ENCODE measurements around the gene CELF2.
A peak's percentile ranks its signal among the peaks of the same experiment; 100 is the strongest.
"Not testable (repeated sequence)": the region's sequence is repeated elsewhere in the genome, so short reads cannot be mapped to it uniquely, and the experiment has no call there.

The CELF2 gene

GRCh38 chr10:11017570-11018431, at the start of gene CELF2:
CELF2 (plus strand) TSS chr10:11017872; CDS start chr10:11018090, 218 bp downstream.
- DNase-seq = peak; percentile 29

DNA sequence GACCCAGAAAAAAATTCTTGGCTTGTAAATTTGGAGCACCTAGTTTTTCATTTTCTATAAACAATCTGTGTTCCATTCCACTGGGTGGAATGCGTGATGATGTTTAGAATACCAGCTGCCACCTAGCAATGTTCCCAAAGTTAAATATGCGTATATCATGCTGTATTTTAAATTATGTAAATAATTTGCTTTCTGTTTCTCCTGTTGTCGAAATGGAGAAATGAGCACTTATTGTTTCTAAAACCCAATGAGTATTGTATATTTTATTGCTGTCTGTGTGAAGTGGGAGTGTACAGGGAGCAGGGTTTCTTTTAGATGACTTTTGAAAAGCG, 49.4 kb upstream of the CELF2 start:
- DNase-seq = no peak

- no peak for DNase-seq
Measured at GRCh38 chr10:10973310-10973709, 44.4 kb upstream of the CELF2 start.

- no peak for DNase-seq
Measured at GRCh38 chr10:10975647-10976046, 42.0 kb upstream of the CELF2 start.

DNA sequence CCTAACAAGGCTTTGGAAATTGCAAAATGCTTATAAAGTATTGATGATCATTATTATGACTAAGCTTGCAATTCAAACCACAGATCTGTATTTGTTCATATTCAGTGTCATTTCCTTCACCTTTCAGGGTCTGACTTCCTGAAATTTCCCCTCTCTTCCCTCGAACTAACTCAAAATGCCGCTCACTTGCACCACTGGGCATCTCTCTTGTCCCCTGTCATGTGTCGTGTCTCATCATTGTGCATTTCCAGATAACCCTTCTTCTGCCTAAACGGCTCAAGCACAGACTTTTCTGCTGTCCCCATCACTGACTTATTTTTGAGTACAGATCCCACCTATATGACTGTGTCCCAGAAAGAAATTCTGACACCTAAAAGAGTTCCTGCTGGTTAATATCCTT, 41.0 kb upstream of the CELF2 start:
- no peak for DNase-seq

- DNase-seq = no peak
Measured at GRCh38 chr10:10977226-10977956, 40.3 kb upstream of the CELF2 start.

DNA sequence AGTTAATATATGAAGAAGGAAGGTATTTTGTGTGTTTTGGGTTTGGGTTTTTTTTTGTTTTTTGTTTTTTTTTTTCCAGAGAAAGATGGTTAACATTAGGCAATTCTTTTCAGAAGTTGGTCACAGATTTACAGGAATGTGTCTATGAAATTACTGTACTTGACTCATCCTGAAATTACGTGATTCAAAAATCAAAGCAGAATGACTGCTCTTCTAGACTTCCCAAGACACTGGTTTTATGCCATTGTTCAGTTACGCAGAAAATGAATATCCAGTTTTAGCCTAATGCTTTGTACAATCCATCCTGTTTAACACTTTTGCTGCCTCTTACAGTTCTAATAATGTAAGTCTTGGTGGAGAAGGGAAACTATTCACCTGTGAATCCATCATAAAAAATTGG, 39.7 kb upstream of the CELF2 start:
- no peak for DNase-seq

DNA sequence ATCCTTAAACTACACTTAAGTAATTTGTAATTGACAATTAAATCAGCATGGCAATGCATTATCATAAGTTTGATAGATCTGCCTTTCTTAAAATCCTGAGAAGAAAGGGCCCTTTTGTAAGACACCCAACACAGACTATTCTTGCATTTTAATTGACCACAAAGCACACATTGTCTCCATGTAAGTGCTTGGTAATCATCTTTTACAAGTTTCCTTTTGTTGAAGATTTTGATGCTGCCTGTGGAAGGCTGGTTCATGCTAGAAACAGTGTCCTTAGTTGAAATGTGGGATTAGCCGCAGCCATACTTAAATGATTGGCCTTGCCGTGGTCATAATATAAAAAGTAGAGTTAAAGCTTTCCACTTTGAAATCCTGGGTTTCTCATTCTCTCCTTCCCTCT, 32.3 kb upstream of the CELF2 start:
- no peak for DNase-seq

- DNase-seq = no peak
Measured at GRCh38 chr10:10986606-10987005, 31.1 kb upstream of the CELF2 start.

- DNase-seq = no peak
Measured at GRCh38 chr10:10987111-10987510, 30.6 kb upstream of the CELF2 start.

GRCh38 chr10:10989669-10990068, 28.0 kb upstream of the CELF2 start:
- DNase-seq = no peak

DNA sequence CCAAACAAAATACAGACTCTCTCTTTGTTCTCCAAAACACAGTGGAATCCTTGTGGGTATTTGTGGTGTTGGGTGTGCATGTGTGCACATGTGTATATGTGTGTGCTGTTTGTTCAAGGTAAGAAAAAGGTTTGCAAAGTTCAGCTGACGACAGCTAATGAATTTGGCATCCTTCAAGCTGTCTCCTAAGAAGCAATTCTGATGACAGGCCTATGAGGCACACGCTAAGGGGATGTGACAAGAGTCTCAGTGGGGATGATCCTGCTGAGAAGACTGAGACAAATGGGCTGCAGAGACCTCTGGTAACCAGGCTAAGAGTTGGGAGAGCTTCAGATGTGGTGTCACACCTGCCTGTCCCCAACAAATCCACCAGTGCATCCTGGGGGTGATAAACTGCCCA, 26.5 kb upstream of the CELF2 start:
- no peak for DNase-seq

GRCh38 chr10:10992072-10992471, 25.6 kb upstream of the CELF2 start:
- no peak for DNase-seq

GRCh38 chr10:10992961-10993714, 24.5 kb upstream of the CELF2 start:
- DNase-seq = no peak

GRCh38 chr10:10993785-10994184, 23.9 kb upstream of the CELF2 start:
- DNase-seq = no peak

DNA sequence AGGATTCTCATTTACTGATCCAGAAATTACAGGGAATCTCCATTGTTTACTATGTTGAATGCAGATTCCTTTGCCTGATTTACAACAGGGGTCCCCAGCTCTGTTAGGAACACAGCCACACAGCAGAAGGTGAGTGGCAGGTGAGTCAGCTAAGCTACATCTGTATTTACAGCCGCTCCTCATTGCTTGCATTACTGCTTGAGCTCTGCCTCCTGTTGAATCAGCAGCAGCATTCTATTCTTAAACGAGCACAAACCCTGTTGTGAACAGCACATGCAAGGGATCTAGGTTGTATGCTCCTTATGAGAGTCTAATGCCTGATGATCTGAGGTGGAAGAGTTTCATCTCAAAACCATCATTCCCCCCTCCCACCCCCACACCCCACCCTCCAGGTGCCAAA, 23.3 kb upstream of the CELF2 start:
- DNase-seq = no peak

DNA sequence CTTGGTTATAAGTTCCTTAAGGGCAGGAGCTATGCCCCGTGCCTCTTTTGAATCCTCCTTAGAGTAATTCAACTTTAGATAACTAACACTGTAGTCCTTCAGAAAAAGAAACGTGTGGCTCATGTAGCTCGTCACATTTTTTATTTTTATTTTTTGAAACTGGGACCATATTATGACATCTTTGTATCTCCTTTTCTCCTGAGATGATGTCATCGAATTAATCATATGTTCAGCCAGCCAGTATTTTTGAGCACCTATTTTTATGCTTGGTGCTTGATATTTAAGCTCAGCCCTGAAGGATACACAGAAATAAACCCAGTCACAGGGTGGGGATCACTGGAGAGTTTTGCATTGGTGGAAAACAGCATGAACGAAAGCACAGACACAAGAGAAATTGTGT, 22.6 kb upstream of the CELF2 start:
- no peak for DNase-seq

DNA sequence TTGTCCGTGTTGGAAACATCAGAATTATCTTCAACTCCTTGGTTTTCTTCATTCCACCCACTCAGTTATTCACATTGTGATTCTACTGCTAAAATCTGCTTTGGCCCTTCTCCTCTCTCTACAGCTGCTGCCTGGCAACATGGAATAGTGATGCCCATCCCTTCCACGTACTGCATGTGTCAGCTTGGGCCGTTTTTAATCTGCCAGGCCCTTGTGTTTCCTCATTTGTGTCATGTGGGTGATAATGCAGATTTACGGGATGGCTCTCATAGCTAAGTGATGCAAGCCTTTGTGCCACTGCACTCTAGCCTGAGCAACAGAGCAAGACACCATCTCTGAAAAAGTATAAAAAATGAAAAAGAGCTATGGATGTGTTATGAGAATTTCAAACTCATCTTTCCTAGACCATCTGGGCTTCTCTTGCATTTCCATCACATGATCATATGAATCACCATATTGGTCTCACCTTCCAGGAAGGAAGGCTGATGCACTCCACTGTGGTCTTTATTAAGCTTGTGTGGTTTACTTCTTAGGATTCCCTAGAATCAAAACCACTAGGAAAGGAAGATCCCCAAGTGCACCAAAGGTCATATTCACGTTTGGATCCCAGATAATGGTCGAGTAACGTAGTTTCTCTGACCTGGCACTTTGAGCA, 20.6 kb upstream of the CELF2 start:
- DNase-seq = no peak

GRCh38 chr10:10999501-10999900, 18.2 kb upstream of the CELF2 start:
- not testable (repeated sequence) for DNase-seq

DNA sequence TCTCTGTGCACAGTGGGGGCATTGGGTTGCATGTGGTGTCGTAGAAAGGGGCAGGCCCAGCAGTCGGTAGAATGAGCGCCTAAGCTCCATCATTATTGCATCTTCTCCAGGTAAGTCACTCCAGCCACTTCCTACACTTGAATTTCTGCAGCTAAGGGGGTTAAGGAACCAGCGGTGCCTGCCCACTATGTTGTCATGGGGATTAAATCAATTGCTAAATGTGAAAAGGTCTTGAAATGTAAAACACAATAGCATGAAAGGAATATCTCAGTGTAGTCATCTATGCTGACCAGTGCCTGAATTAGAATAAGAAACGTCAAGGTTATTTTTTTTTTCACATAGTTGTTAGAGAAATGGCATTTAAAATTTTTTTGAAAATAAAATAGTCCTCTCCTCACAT, 15.2 kb upstream of the CELF2 start:
- no peak for DNase-seq

DNA sequence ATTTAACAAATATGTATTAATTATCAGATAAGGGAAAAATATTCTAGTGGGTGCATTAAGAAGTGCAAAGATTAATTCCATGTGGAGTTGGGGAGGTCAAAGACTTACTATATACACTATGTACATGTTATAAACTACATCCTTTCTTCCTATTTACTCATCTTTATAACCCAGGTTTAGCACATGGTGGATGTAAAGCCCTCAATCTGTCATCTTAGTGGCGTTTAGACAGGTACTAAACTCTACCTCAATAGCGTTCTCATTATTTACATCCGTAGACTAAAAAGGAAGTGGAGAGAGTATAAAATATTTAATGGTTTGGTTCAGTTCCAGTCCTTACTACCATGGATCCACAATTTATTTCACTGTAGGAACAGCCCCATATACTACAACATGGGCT, 14.8 kb upstream of the CELF2 start:
- no peak for DNase-seq

- no peak for DNase-seq
Measured at GRCh38 chr10:11003679-11004078, 14.0 kb upstream of the CELF2 start.
